Hematopoietic multipotent progenitor cell treated with erythropoietin and hydrocortisone succinate and interleukin-3 and kit ligand, for 15 days (in vitro differentiated cells): ENCODE data around the gene STARD13.

Experiments used
- DNase-seq: peaks from one replicate; pipeline ENCODE4 v3.0.0-alpha.2; 2015; ENCODE audit warnings: low spot score

Gene STARD13

DNA sequence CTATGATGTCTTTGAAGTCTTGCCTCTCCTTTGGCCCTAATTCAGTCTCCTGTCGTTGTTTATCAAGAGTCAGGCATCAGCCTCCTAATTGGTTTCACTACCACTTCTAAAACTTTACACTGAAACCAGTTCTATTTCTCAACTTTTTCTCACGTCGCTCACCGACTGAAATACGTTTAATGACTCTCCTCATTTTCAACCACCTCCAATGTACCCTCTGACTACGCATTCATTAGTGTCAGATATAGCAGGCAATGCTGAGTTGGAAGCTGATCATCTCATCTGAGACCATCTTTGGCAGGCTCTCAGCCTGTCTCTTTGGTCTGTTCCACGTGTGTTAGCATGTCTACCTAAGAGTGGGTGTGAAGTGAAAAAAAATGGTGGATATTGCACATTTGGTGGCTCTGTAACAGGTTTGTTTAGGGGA lies 141.2 kb downstream of the STARD13 start:
- no peak for DNase-seq

DNA sequence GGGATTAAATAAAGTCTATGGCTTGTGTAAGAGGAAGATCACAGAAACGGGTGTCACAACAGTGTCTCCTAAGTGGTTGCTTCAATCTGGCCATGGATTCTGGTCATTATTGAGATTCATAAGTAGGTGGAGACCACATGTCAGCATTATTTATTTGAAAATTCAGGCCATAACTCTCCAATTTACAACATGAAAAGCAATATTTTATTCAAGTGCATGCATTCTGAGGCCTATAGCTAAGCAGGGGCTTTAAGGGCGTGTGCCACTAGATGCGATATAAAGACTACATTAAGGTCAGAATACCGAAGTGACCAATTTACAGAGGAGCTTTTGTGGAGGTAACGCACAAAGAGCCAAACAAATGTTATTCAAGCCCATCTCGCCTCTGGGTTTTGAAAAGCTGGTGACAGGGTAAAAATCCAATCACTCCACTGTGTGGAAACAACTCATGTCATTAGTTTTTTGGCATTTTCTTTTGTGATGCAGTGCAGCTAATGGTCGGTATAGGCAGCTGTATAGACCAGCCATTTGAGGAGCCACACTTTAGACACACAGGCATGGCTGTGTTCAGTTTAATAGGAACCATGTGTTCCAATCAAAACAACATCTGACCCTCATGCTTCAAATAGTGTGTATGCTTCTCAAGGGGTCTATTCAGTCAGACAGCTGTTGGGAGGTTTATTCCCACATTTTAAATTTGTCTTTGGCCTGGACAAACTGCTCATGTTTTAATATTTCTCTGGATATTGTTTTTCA lies 145.6 kb downstream of the STARD13 start:
- DNase-seq: no peak

DNA sequence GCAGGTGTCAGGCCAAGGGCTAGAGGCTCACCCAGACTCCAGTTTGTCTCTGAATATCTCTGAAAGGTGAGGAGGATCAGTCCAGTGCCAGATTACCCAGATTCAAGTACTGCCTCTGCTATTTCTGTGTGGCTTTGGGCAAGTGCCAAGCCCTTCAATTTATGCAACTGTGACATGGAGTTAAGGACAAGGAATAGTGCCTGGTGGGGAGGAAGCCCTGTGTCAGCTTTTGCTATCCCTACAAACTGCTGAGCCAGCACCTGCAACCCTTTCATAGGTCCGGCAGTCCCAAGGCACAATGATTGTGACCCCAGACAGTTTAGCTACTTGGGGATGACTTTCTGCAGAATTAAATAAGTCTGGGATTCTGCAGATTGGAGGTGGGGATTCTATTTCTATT lies 146.4 kb downstream of the STARD13 start:
- no peak for DNase-seq

DNA sequence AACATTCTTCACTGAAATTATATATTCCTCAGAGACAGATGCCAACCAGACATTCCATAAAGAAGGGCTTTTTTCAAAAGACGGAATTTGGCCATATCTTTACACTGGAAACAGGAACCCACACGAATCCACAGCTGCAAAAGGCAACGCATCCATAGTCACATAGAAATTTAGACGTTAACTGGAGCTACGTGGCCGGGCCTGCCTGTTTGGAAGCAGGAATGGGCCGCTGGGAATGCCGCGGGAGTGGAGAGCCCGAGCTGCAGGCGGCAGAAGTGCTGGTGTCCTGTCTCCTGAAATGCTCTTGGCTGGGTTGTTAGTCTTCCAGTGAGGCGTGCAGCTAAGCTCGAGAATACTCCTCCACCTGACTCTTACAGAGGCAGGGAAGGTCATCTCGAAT lies 147.1 kb downstream of the STARD13 start:
- no peak for DNase-seq

DNA sequence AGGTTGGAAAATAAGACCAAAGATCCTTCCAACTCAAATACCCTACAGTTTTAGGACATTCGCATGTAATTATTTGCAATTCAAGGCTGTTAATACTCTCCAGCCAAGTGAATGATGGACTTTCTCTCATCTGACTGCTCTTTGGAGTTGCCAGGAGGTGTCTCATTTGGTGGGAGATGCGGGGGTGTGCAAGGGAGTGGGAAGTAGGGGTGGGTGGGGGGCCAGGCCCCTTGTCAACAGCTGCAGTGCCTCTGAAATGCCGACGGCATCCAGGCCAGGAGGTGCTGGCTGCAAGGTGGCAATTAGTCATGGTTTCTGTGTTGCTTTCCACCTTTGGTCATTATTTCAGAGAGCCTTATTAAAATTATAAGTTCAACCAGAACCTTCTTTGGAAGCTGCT lies 147.8 kb downstream of the STARD13 start:
- no peak for DNase-seq

DNA sequence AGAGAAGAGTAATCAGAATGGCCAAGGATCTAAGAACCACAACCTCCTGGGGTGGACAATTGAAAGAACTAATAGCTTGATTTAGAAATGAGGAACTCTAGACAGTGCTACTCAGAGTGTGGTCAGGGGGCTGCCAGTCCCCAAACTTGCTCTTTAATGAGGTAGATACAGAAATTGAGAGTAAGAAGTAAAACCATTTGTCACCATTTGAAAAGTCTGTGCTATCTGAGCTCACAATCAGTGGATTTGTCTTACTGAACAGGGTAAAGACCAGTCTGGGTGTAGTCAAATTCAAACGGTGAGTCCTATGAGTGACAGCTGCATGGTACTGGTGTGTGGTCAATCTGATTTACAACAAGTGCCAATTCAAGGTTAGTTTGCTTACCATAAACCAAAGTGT lies 150.5 kb downstream of the STARD13 start:
- DNase-seq: no peak

DNA sequence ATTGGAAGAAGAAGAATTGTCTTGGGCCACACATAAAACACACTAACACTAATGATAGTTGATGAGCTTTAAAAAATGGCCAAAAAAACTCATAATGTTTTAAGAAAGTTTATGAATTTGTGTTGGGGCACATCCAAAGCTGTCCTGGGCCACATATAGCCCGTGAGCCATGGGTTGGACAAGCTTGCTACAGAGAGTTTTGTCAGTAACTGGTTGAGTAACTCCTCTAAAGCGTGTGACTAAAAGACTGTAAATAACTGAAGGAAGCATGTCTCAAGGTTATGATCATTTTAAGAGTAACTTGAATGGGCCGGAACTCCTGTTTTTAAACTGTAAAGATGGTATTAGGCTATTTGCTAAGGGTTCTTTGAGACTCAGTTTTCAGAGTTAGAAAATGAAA lies 151.3 kb downstream of the STARD13 start:
- DNase-seq: no peak

DNA sequence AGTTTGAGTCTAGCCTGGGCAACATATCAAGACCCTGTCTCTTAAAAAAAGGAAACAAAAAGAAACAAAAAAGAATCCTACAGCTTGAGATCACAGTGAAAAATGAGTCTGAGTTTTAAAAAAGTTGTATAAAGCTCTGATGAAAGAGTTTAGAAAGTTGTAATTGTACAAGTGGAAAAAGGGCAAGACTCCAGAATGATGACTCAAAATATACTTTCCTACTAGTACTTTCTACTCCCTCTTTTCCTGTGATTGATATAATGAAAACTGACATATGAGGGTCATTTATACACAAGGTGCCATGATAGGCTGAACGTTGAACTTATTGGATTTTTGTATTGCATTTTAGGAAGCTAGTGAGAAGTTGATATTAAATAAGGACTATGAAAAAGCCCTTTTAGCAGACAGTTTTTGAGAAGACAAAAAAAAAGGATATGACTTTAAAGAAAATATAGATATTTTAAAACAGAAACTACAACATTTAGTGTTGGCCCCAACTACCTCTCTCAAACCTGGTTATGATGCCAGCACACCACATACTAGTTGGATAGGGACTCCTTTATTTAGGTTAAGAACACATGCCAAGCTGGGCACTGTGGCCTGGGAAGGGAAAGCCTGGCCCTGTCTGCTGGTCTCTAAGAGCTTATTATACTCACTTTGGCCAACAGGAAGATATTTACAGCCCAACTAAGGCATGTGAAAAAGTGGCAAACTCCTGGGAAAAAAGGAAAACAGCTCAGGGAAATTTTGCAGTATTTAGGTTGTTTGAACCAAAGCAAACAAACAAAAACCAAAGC lies 152.7 kb downstream of the STARD13 start:
- no peak for DNase-seq

DNA sequence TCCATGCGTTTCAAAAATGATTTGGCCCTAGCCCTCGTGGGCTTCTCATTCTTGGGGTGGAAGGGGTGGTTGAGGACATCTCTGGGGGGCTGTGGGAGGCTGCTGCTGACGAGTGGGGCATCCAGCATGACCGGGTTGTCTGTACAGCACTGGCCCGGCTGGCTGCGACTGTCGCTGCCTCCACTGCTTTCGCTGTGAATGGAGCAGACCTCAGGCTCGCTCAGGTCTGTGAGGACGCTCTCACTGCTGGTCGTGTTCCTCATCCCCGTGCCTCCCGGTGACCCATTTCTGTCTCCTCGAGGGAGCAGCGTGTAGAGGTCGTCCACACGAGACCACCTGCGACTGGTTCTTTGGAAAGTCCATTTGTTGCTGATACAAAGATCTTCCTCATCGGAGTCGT lies 155.7 kb downstream of the STARD13 start:
- no peak for DNase-seq

DNA sequence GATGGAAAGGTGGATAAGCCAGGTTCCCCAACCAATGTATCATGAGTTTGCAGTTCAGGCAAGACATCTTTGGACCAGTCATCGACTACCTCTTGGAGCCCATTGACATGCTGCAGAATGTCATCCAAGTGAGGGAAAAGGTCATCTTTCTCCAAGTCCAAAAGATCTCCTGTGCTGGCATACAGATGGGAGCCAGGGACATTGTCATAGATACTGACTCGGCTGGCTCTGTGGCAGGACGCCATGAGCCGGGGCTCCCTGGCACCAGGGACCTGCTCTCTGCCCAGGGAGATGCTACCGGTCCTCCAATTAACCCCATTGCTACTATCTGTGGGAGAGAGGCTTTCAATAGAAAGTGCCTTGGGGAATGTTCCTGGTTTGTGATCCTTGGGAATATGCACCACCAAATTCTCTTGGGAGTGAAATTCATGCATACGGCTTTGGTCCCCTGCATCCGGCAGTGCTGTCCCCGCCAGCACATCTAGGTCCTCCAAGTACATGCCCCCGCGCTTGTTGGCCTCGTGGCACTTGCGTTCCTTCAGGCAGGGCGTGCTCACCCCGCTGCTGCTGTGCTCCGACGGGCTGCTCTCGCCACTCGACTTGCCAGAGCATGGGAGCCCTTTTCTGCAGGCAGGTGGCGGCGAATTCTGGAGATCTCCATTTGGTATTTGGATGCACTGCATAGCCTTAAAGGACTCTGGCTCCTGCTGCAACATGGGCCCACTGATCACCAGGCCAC lies 156.3 kb downstream of the STARD13 start:
- DNase-seq: no peak

DNA sequence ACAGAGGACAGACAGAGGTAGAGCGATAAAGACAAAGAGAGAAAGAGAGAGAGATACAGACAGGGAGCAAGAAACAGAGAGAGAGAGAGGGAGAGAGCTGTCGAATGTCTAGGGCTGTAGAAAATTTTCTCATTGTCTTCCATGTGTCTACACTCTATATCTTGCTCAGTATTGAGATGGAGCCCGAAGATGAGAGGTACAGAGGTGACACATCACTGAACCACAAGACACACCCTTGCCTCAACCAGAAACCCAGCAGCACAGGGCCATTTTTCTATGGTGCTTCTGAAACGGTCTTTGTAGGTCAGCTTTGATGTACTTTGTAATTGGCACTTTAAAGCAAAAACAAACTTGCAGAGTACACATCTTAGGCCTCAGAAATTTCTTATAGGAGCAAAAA lies 157.4 kb downstream of the STARD13 start:
- DNase-seq: no peak

DNA sequence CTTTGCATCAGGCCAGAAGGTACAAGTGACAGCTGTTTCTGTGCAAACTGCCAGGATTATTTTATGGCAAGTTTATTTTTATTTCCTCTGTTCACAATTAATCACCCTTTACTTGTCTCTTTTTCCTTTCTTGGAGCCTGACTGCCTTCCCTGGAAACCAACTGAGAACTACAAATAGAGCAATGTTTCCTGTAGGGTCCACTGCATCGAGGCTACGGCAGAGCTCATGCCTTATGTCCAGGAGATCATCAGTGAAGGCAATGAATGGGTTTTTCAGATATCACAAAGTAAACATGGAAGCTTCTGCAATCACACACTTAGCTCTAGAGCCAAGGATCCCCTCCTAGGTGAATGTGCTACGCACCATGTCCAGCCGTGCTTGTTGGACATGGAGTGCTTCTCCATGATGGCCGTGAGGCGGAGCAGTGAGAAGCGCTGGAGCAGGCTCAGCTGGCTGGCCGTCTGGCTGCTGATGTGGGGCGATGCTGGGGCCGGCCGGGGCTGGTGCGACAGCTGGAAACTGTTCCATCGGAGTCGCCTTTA lies 158.5 kb downstream of the STARD13 start:
- DNase-seq: no peak

DNA sequence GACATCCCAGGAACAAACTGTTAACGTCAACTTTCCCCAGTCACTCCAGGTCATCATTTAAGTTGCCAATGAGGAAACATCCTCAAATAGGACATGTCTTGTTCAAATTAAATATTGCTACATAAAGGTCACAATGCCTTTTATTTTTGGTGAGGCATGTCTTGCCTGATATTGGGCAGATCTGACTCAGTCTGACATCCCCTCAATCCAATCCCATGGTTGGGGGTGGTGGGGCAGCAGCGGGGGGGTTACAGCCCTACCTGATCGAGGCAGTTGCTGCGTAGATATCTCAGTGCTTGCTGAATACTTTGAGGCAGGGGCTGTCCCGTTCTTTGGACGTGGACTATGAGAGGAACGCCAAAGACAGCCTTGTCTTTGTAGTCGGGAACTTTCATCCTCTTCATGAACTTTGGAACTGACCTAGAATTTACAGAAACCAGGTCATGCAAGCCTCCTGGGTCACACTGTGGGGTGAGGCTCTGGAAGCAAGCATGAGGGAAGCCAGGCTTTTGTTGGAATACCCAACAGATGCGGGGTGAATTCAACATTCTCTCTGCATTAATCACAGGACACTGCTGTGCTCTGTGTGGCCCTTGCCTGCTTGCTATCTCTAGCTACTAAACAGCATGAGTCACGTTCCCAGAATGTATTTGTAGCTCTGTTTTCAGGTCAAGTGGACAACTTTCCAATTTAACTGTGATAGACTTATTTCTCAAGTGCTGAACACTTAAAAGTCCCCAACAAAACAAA lies 159.6 kb downstream of the STARD13 start:
- DNase-seq: no peak

DNA sequence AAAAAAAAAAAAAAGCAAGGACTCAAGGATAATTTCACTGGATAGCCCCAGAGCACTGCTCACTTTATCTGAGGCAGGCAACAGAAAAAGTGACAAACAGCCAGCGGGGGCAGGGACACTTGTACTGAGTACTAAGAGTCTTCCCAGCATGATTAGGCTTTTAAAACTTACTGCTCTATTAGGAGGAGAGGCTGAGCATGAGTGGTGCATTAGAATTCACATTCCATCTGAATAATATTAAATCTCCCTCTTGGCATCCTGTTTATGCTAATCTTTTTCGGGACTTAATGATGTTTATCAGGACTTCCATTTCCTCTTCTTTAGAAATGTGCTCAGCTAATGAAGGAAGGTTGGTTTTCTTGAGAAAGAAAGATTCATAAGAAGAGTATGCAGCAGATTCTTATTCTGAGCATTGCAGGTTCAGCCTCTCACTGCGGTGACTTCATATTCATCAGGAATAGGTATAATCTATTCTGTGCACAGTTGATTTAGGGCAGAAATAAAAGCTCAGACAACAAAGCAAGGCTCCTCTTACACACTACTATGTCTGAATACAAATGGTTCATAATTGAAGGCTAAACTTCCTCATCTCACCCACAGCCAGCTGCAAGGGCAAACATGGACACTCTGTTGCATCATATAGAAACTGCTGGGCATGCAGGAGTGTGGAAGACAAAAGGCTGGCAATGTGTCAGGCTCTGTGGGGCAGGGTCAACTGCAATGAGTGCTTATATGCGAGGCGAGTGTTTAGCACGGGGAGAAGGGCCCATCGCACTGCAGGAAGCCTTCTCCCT lies 162.3 kb downstream of the STARD13 start:
- no peak for DNase-seq

DNA sequence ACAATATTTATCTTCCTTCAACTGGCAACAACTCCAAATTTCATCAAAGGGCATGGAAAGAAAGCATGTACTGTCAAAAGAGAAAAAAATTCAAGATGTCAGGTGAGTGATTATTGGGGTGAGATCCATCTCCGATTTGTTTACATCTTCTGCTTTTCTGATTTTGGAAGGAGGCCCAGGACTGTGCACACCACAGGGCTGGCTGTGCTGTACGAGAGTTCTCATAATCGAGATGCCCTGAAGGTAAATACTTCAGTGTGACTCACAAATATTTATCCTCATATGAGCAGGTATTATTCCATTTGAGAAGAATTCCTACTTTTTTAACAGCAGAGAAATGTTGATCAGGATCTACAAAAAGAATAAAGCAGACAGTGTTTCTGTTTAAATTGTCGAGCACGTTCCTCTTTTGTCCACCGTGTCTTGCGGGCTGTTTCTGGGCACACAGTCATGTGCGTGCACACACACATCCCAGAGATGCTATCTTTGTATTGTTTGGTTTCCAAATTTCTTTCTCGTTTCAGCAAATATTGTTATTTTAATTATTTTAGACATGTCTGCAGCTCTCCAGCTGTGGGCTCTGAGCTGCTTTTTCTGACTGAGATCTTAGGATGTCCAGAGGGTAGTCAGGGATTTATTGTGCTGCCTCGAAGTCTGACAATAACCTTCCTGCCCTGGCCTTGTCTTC lies 165.6 kb downstream of the STARD13 start:
- DNase-seq: no peak

DNA sequence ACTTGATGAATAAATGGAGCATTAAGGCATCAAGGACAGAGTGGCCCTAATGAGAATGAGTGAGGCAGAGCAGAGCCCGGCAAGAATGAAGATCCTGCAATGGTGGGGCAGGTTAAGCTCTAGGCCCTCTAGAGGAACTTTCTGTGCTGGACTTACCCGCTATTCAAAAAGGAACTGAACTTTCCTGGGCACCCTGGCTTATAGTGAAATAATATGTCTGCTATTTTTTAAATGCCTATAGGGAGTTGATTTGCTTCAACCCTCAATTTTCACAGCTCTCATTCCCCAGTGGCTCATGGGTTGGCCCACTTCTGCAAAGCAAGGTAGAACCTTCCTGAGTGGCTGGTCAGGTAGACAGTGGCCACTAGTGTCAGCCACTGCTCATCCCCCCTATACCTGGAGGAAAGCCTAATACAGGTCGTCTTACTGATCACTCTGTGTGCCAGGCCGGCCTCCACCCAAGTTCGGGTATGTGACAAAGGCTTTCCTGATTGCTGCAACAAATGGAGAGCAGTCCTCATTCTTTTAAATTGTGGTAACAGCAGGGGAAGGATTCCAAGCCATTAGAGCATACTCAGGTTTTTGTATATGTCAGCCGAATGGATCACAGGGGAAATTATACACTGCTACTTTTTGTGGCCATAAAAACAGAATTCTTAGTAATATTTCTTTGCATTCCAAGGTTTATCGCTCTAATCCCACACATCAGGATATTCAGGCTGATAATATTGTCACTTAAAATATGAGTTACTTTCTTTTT lies 166.4 kb downstream of the STARD13 start:
- DNase-seq: no peak

DNA sequence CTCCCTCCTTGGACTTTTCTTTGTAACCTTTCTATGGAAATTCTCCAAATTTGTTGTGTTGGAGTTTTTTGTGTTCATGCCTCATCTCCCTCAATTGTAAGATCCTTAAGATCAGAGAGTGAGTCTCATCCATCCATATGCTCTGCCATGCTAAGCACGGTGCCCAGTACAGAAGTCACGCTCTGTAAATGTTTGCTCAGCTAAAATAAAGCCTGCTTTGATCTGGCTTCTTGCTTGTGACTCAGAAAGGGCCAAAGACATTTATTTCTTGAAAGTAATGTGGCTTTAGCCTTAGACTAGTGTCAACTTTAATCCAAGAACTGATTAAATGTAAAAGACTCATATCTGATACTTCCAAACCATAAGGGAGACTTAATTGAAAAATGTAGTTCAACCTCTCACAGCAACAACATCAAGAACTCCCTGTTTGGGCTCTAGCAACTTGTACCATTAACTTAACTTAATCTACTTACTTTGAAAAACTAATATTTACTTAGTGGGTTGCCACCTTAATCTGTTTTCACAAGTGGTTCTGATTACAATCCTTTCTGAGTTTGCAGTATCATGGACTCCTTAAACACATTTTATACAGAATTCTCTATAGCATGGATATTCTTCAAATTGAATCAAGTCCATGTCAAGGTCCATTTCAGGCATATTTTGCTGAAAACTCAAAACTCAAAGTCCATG lies 169.1 kb downstream of the STARD13 start:
- DNase-seq: no peak

DNA sequence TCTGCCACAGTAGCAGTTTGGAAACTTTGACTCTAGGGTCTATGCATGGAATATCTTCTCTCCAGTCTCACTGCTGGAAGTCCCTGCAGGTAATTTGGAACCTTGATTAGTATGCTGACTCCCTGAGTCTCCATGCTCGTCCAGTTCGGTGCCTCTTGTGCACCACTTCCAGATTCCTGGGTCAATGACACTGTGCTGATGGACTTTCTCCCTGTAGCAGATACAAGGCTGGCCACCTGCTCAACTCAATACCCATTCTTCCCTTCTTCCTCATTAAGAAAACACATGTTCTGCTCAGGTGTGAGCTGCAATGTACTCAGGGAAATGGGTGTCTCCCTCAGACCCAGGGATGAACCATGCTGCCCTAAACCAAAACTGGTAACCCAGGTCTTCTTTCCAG lies 170.3 kb downstream of the STARD13 start:
- no peak for DNase-seq

DNA sequence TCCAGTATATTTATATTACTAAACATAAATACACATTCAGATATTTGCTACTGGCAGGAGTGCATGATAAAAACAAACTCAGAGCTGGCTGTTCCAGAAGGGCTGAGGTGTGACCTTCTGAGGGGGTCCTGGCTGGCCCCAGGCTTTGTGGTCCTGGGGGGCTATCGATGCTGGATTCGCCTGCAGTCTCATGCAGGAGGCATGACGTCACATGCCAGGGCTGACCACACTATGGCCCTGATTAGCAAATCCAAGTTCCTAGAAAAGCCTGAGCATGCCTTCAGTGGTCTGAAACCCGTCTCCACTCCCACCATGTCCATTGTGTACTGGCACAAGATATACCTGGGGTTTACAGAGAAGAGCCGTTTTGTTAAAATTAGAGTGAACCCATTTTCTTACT lies 171.4 kb downstream of the STARD13 start:
- no peak for DNase-seq
